Stimulated activated naive CD8-positive, alpha-beta T cell treated with anti-CD3 and anti-CD28 coated beads, Interleukin-15, Interleukin-2, amounts not matched to agents 100 ng/mL and 50 ng/mL, for 24 hours (primary cell): ENCODE data around the gene TAS1R1.
"Not testable (repeated sequence)": the region's sequence is repeated elsewhere in the genome, so short reads cannot be mapped to it uniquely, and the experiment has no call there.

Experiments
- H3K27ac Mint-ChIP-seq: one replicate; pipeline ENCODE4 v1.8.0; 2021; ENCODE audit warnings: mild to moderate bottlenecking, mixed read lengths
- H3K27me3 Mint-ChIP-seq: one replicate; pipeline ENCODE4 v1.8.0; 2021; ENCODE audit warnings: mixed read lengths
- H3K36me3 Mint-ChIP-seq: one replicate; pipeline ENCODE4 v1.8.0; 2021; ENCODE audit warnings: low read depth, mixed read lengths
- H3K4me1 Mint-ChIP-seq: one replicate; pipeline ENCODE4 v1.8.0; 2021; ENCODE audit warnings: low read depth, mixed read lengths
- H3K4me3 Mint-ChIP-seq: one replicate; pipeline ENCODE4 v1.8.0; 2021; ENCODE audit warnings: mild to moderate bottlenecking, mixed read lengths
- H3K9me3 Mint-ChIP-seq: one replicate; pipeline ENCODE4 v1.8.0; 2021; ENCODE audit warnings: mixed read lengths

Gene TAS1R1

GRCh38 chr1:6599141-6599975 lies 44.3 kb downstream of the TAS1R1 start:
- Mint-ChIP-seq H3K4me1 (peaks cover 56% of the 10 kb centered on the region), H3K4me3 (peak overlapping the region; percentile 95), H3K27me3 (no peaks in the 10 kb centered on the region), H3K36me3 (peaks cover 53% of the 10 kb centered on the region), H3K27ac (peak overlapping the region; percentile 93), H3K9me3 (no peaks in the 10 kb centered on the region)

GRCh38 chr1:6599991-6600390 lies 44.9 kb downstream of the TAS1R1 start:
- peak overlapping the region; percentile 93 for H3K27ac Mint-ChIP-seq
- not testable (repeated sequence) for H3K9me3 Mint-ChIP-seq, H3K27me3 Mint-ChIP-seq
- H3K36me3 Mint-ChIP-seq: peaks cover 50% of the 10 kb centered on the region
- peaks cover 58% of the 10 kb centered on the region for H3K4me1 Mint-ChIP-seq
- peak overlapping the region; percentile 95 for H3K4me3 Mint-ChIP-seq

- H3K27ac Mint-ChIP-seq: peak overlapping the region; percentile 93
- H3K4me1 Mint-ChIP-seq: peaks cover 58% of the 10 kb centered on the region
- H3K4me3 Mint-ChIP-seq: peak overlapping the region; percentile 95
- H3K27me3 Mint-ChIP-seq: no peaks in the 10 kb centered on the region
- H3K9me3 Mint-ChIP-seq: no peaks in the 10 kb centered on the region
- H3K36me3 Mint-ChIP-seq: peaks cover 45% of the 10 kb centered on the region
Observed at GRCh38 chr1:6600410-6601048, 45.4 kb downstream of the TAS1R1 start.

- Mint-ChIP-seq H3K4me3 (peak overlapping the region; percentile 95), H3K36me3 (peaks cover 38% of the 10 kb centered on the region), H3K9me3 (no peaks in the 10 kb centered on the region), H3K4me1 (peaks cover 53% of the 10 kb centered on the region), H3K27me3 (no peaks in the 10 kb centered on the region), H3K27ac (peak overlapping the region; percentile 93)
Observed at GRCh38 chr1:6601049-6601922, 46.2 kb downstream of the TAS1R1 start.

GRCh38 chr1:6601923-6602668 lies 47.0 kb downstream of the TAS1R1 start:
- H3K27me3 Mint-ChIP-seq: no peaks in the 10 kb centered on the region
- H3K9me3 Mint-ChIP-seq: no peaks in the 10 kb centered on the region
- peaks cover 32% of the 10 kb centered on the region for H3K36me3 Mint-ChIP-seq
- peak overlapping the region; percentile 93 for H3K27ac Mint-ChIP-seq
- peak overlapping the region; percentile 95 for H3K4me3 Mint-ChIP-seq
- H3K4me1 Mint-ChIP-seq: peaks cover 45% of the 10 kb centered on the region

- H3K4me1 Mint-ChIP-seq: peaks cover 41% of the 10 kb centered on the region
- H3K27ac Mint-ChIP-seq: peak within 1 kb of the TSS; percentile 93
- H3K9me3 Mint-ChIP-seq: no peaks in the 10 kb centered on the region
- peaks cover 26% of the 10 kb centered on the region for H3K36me3 Mint-ChIP-seq
- H3K27me3 Mint-ChIP-seq: no peaks in the 10 kb centered on the region
- H3K4me3 Mint-ChIP-seq: peak within 1 kb of the TSS; percentile 95
Observed at GRCh38 chr1:6602669-6603237, 47.6 kb downstream of the TAS1R1 start, which contains the start of gene KLHL21. Gene KLHL21, minus strand, starts transcription at chr1:6602869. Its CDS starts 52 bp downstream, at chr1:6602817.

- peak overlapping the region; percentile 93 for H3K27ac Mint-ChIP-seq
- peak overlapping the region; percentile 80 for H3K4me3 Mint-ChIP-seq
- H3K9me3 Mint-ChIP-seq: no peaks in the 10 kb centered on the region
- H3K4me1 Mint-ChIP-seq: peaks cover 35% of the 10 kb centered on the region
- peaks cover 21% of the 10 kb centered on the region for H3K36me3 Mint-ChIP-seq
- H3K27me3 Mint-ChIP-seq: no peaks in the 10 kb centered on the region
Observed at GRCh38 chr1:6603238-6603914, 48.3 kb downstream of the TAS1R1 start.

GRCh38 chr1:6603915-6604558 lies 48.9 kb downstream of the TAS1R1 start:
- Mint-ChIP-seq H3K27me3 (no peaks in the 10 kb centered on the region), H3K27ac (peak overlapping the region; percentile 93), H3K36me3 (peaks cover 16% of the 10 kb centered on the region), H3K4me3 (peak overlapping the region; percentile 80), H3K9me3 (no peaks in the 10 kb centered on the region), H3K4me1 (peaks cover 29% of the 10 kb centered on the region)

GRCh38 chr1:6612641-6613360 lies 57.7 kb downstream of the TAS1R1 start:
- Mint-ChIP-seq H3K36me3 (peaks cover 4% of the 10 kb centered on the region), H3K27me3 (no peaks in the 10 kb centered on the region), H3K9me3 (no peaks in the 10 kb centered on the region), H3K27ac (peak overlapping the region; percentile 86), H3K4me3 (peak overlapping the region; percentile 91), H3K4me1 (peaks cover 18% of the 10 kb centered on the region)

GRCh38 chr1:6613361-6614018 lies 58.4 kb downstream of the TAS1R1 start, which contains the start of gene PHF13:
Gene PHF13, plus strand, starts transcription at chr1:6613731. Its CDS starts 336 bp downstream, at chr1:6614067.
- peak within 1 kb of the TSS; percentile 86 for H3K27ac Mint-ChIP-seq
- H3K27me3 Mint-ChIP-seq: no peaks in the 10 kb centered on the region
- peak within 1 kb of the TSS; percentile 91 for H3K4me3 Mint-ChIP-seq
- no peaks in the 10 kb centered on the region for H3K9me3 Mint-ChIP-seq
- peaks cover 4% of the 10 kb centered on the region for H3K36me3 Mint-ChIP-seq
- peaks cover 18% of the 10 kb centered on the region for H3K4me1 Mint-ChIP-seq

GRCh38 chr1:6614019-6614928 lies 59.2 kb downstream of the TAS1R1 start:
- Mint-ChIP-seq H3K27ac (no peak overlapping the region), H3K4me3 (peak overlapping the region; percentile 60), H3K36me3 (peaks cover 10% of the 10 kb centered on the region), H3K4me1 (peaks cover 18% of the 10 kb centered on the region), H3K9me3 (no peaks in the 10 kb centered on the region), H3K27me3 (no peaks in the 10 kb centered on the region)
